HG02943 (cell line): ENCODE measurements around the gene BRD9.
"Not testable (repeated sequence)": the region's sequence is repeated elsewhere in the genome, so short reads cannot be mapped to it uniquely, and the experiment has no call there.

Experiments used
- ATAC-seq: cut with Tn5 transposase; IDR thresholded peaks from one replicate; pipeline ENCODE4 v1.9.1; 2021; ENCODE audit warnings: mild to moderate bottlenecking, low read depth, moderate library complexity; ENCODE audit not compliant: unreplicated experiment

The BRD9 gene

DNA sequence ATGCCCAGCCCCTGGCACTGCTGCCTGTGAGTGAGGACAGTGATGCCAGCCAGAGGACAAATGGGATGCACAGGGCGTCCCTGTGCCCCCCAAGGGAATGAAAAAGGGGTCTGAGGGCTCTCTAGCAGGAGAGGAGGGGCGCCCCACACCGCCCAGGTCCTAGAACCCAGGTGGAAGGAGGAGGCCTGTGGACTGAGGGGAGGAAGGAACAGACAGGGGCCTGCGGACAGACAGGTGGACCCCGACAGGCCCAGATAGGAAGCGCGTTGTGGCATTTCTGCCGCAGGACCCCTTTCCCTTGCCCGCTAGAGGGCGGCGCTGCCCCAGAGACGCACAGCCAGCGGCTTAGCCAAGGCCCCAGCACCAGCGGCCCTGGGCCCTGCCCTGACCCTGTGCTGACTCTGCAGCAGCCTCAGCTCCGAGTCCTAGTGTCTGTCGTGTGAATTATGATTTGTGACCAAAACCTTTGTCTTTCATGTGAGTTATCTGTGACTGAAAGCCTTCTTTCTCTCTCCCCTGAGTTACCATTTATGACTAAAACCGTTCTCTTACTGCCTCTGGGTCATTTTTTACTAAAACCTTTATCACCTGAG, 30.8 kb upstream of the BRD9 start:
- ATAC-seq, result peak; percentile 57

DNA sequence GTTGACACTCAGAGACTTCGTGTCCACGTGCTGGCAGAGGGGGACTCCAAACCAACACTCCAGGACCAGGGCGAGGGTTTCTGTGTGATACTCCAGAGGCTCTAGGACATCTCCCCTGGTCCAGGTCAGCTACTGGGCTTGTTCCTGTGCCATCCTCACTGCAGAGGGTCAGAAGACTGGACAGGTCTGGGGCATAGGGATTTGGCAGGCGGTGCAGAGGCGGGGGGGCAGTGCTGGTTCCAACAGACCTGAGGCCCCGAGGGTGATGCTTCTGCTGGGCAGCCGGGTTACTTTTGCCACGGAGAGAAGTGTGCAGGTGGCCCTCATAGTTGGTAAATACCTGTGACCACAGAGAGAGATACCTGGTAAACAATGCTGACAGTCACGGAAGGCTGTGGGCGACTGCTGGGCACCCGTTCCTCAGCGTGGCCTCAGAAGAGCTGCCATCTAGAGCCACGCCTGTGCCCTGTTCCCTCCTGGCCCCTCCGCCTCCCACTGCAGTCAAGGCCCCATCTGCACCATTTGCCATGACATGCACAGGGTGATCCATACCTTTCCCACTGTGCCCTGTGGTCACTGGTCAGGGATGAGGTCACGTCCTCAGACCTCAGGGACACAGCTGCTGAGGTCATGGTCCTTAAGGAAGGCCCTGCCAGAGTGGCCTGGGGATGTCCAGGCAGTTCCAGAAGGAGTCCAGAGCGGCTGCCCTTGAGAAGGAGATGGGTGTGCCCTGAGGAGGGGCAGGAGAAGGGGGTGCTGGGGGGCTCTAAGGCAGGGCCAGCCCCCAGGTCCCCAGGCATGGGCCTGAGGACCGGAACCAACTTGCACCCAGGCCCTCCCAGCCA, 30.1 kb upstream of the BRD9 start:
- no peak for ATAC-seq

DNA sequence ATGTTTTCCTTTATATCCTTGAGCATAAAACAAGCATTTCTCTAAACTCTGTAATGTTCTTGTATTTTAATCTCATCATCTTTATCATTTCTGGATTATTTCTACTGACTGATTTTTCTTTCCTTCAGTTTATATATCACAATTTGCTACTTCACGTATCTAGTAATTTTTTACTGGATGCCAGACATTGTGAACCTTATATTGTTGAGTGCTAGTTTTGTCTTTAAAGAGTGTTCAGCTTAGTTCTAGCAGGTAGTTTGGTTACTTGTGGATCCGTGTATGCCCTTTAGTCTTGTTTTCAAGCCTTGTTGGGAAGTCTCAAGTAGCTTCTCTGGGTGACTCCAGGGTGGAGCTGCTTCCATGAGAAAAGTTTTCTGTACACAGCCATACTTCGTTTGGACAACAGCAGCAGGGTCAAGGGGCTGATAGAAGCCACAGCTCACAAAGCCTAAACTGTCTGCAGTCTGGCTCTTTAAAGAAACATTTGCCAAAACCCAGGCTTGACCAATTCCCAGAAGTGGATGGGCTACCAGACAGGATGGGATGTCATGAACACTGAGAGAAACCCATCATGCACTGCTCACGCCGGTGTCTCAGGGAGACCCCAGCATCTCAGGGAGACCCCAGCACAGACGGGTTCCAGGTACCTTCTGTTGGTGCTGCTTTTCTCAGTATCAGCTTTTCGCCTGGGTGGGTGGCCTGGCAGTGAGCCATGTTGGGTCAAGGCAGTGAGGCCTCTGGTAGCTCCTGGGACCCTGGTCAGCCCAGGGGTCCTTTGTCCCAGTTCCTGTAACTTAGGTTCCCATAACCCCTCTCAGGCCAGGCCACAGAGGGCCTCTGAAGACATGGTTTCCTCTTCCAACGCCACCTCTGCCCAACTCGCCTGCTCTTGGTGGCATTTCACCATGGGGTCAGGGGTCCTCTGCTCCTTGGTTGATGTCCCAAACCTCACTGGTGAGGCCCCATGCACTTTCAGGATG, 29.1 kb upstream of the BRD9 start:
- no peak for ATAC-seq

DNA sequence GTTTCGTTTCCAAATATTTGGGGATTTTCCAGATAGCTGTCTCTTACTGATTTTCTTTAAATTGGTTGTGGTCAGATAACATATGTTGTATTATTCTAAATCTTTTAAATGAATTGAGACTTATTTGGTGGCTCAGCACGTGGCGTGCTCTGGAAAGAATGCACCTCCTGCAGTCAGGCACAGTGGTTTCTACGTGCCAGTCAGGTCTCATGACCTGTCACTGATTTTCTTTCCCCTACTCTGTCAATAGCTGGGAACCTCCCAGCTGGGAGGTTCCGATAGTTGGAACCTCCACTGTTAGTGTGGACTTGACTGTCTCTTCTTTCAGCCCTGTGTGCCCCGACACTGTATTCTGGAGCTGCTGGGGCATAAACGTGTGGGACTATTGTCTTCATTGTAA, 27.7 kb upstream of the BRD9 start:
- no peak for ATAC-seq

DNA sequence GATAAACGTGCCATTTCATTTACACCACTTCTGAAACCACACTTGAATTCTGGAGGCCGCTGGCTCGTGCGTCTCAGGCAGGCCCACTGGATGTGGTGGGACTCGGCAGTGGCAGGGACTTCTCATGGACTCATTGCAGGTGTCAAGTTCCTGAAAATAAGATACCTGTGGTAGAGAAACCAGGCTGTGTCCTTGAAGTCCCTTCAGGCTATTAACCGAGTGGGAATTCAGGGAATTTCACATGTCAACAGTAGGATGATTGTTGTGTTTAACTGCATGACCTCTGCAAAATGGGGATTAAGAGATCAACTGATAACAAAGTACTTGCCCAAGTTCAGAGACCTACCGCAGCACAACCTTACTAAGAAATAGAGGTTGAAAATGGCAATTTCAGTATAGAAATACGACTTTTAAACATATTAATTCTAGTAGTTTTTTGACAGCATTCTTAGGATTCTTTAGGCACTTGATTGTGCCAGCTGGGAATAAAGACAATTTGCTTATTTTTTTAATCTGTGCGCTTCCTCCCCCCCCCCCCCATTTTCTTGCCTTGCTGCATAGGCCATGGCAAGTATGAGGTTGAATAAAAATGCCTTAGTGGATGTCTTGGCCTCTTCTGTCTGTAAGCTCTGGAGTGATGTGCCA, 26.9 kb upstream of the BRD9 start:
- no peak for ATAC-seq

DNA sequence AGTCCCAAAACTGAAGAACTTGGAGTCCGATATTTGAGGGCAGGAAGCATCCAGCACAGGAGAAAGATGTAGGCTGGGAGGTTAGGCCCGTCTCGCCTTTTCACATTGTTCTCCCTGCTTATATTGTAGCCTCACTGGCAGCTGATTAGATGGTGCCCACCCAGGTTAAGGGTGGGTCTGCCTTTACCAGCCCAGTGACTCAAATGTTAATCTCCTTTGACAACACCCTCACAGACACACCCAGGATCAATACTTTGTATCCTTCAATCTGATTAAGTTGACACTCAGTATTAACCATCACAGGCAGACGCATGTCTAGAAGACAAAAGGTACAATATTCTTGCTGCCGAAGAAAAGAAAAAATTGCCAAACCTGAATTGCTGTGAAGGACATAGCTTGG, 26.1 kb upstream of the BRD9 start:
- not testable (repeated sequence) for ATAC-seq

DNA sequence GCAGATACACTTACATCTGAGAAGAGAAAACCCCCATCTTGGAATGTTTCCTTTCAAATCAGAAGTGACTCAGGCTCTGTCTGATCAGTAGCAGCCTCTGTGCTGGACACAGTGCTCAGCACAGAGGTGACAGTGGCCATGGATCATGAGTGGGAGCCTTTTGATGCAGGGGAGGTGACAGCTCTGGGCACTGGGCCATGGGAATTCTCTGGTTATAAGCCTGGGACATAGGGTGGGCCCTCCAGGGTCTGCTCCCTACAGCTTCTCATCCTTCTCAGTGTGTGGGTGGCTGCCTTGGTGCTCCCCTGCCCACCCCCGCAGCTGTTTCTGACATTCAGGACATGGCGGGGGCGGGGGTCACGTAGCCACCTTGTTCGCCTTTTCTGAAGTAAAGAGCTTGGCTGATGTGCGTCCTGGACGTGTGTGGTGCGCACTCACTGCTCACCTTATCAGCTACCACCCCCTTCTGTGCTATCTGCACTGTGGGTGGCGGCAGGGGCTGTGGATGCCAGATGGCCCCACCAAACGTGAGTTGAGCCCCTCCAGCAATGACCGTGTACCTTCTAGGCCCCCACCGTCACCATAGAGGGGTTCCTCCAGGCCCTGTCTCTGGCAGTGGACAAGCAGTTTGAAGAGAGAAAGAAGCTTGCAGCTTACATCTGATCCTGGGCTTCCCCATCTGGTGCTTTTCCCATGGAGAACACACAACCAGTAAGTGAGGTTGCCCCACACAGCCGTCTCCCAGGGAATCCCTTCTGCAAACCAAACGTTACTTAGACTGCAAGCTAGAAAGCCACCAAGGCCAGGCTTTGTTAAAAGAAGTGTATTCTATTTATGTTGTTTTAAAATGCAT, 24.1 kb upstream of the BRD9 start:
- ATAC-seq, result no peak

DNA sequence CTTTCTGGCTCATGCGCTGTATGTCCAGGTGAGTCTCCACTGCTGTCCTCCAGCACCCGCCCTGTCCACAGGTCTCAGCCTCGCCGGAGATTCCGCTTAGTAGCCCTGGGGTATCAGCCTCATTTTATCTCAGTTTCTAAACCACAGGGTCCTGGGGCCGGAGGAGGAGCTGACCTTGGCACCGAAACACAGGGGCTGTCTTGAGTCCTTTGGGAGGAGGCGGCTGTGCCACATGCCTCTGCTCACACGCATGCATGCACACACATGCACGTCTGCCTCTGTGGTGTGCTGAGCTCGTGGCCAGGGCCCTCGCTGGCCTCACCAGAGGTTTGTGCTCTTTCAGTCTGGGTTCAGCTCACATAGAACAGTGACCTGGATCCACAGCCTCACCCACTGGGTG, 23.3 kb upstream of the BRD9 start:
- no peak for ATAC-seq

DNA sequence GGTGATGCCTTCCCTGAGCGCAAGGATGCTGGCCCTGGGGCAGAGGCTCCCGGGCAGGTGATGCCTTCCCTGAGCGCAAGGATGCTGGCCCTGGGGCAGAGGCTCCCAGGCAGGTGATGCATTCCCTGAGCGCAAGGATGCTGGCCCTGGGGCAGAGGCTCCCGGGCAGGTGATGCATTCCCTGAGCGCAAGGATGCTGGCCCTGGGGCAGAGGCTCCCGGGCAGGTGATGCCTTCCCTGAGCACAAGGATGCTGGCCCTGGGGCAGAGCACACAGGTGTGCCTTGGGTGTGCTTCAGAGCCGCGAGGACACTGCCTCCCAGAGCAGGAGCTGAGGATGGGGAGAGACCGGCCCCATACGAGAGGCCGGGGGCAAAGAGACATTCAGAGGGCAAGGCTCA, 22.7 kb upstream of the BRD9 start:
- ATAC-seq, result not testable (repeated sequence)

DNA sequence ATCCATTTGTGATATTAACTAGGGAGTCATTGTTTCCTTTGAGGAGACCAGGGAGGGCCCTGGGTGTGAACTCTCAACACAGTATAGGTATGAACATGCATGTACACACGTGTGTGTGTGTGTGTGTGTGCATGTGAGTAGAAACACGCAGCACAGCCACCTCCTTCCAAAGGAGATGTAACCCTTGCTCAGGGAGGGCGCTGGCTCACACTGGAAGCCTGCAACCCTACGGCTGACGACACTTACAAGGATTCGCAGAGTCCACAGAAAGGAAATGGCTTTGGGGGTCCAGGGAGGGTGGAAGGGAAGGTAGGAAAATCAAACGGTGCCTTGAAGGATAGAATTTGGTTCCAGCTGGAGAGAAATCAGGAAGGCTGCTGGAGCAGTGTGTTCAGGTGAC, 22.0 kb upstream of the BRD9 start:
- ATAC-seq, result no peak

DNA sequence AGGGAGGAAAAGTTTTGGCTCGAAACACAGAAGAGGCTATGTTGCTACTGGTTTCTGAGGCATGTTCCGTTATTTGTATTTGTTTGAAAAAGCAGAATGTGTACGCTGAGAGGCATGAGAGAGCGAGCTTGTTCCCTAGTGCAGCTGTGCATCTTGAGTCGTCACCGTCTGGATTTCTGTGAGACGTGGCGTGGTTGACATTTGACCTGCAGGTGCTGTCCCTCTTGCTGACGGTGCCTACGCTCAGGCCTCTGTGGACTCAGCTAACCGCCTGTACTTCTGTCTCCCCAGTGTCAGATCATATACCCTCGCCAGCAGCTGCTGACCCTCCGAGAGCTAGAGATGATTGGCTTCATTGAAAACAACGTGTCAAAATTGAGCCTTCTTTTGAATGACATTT, 21.6 kb upstream of the BRD9 start:
- ATAC-seq, result no peak

DNA sequence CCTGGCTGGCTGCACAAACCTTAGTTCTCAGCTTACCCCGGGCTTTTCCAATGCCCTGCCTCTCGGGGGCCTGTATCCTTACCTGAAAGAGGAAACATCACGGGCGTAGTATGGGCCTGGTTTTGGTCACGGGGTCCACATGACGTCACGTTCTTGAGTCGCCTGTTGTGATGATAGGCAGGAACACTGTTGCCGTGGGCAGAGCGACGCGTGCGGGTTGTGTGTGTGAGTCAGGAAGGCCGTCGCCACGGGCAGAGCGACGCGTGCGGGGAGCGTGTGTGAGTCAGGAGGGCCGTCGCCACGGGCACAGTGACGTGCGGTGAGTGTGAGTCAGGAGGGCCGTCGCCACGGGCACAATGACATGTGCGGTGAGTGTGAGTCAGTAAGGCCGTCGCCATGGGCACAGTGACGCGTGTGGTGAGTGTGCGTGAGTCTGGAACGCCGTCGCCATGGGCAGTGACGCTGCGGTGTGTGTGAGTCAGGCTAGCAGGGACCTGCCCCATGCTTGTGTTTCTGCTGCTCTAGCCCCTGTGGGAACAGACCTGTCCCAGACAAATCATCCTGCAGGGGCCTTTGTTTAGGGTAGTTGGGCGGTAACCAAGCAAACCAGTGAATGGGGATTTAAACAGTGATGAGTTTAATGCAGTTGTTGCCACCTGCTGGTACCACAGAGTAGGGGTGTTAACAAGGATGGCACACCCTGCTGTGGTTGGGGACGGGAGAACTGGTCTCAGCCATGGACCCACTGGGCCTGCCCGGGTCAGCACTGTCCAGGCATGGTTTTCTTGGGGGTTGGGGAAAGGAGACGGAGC, 19.9 kb upstream of the BRD9 start:
- ATAC-seq, result no peak

DNA sequence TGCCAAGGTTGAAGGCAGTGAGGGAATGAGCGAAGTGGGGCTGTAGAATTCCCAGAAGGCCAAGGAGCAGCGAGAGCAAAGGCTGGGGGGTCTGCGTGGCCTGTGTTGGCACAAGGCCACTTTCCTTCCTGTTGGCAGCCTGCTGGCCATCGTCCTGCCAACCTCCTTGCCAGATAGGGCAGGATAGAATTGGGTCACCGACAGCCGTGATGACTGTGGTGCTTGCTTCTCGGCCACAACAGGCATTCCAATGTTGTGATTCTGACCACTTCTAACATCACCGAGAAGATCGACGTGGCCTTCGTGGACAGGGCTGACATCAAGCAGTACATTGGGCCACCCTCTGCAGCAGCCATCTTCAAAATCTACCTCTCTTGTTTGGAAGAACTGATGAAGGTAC, 19.0 kb upstream of the BRD9 start:
- ATAC-seq, result no peak

DNA sequence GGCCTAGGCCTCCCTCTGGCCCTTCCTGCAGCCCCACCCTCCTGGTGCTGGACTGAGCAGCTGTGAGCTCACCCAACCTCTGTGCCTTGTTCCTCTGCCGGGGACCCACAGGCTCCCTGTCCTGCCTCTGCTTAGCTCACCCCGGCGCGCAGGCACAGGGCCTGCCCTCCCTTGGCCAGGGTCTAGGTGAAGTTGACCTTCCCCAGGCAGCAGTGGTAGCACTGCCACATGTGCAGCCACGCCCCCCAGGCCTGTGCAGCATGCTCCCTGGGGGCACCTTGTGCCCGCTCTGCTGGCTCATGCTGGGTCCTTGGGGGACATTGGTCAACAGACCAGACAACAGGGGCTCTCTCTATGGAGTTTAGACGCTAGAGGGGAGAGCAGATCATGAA, 18.2 kb upstream of the BRD9 start:
- no peak for ATAC-seq

DNA sequence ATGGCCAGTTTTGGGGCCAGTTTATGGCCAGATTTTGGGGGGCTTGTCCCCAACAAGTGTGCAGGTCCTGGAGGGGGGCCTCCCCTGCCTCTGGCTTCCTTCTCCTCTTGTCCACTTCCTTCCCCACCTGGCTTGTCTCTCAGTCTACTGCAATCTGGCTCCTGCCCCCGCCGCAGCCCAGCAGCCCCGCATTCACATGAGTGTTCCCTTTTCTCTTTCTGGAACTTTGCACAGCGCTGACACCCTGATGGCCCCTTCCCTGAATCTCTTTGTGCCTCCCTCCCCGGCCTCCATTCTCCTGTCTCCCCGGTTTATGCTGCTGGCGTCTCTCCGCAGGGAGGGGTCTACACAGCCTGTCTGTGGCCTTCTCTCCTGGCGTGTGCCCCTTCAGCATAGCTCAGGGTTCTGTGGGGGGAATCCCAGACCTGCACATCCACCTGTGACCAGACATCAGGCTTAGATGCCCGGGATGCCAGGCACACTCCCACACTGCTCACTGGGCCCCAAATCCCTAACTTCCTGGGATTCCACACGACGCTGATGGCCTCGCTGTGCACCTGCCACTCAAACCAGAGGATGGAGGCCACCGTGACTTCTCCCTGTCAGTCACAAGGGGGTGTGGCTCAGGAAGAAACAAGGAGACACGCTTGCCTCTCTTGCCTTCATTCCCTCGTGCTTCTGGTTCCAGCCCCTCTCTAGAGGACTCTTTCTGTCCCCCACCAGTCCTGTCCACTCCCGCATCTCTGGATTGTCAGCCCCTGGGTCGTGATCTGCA, 17.6 kb upstream of the BRD9 start:
- no peak for ATAC-seq

DNA sequence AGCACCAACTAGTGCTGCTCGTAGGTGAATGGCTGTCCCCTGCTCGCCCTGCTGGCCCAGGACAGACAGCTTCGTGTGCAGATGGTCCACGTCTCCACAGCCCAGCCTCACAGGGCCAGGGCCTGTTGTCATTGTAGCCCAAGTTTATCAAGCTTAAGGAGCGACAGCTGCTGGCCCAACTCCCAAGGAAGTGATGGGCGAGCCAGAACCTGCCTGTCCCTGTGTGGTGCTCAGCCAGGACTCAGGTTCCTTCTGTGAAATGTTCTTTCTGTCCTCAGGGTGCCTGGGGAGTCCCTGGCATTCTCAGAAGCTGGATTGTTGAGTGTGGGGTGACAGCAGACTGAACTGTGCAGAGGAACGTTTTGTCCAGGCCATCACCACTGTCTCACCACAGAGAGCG, 16.5 kb upstream of the BRD9 start:
- ATAC-seq, result no peak

DNA sequence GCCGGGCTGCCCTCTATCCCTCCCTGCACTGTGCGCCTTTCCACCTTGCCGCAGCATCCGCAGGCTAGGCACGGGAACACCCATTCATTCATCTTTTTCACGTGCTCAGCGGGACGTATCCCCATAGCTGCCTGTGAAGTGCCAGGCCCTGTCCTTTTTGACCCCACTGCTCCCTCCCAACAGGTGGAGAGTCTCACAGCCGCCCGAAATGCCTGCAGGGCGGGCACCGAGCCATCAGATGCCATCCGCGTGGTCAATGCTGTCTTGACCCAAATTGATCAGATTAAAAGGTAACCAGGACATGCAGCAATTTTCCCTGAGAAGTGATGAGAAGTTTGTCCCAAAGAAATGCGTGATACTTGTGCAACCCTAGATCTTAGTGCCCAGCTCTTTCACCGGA, 15.6 kb upstream of the BRD9 start:
- no peak for ATAC-seq

DNA sequence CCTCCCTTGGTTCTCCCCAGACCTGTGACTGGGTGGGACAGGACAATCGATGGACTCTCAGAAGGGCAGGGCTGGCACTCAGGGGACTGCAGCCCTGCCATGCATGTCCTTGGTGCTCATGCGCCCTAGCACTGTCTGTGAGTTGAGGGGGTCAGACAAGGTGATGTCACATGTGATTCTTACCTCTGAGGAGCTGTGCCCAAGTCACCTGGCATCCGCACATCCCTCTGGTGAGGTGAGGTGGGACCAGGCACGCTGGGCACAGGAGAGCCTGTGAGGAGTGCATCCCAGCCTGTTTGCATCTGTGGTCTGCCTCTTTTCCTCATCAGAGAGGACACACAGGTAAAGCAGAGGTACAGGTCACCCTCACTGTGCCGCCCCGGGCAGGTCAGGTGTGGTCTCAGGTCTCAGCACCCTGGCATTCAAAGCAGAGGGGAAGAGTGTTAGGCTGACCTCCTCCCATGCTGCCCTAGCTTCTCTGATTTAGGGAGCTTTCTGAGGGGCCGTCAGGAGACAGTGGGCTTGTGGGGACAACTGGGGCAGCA, 14.8 kb upstream of the BRD9 start:
- ATAC-seq, result no peak
